Activated CD8-positive, alpha-beta T cell treated with anti-CD3 and anti-CD28 coated beads for 36 hours (primary cell): ENCODE data around the gene FAM53A. TPM values are rescaled to one million over a fixed set of nuclear protein-coding genes. Genes with fewer than 3 reads are reported as not detected.
"Not testable (repeated sequence)": the region's sequence is repeated elsewhere in the genome, so short reads cannot be mapped to it uniquely, and the experiment has no call there.

Experiments used
- ATAC-seq: fragments of 200-7000 bp; cut with Tn5 transposase; one replicate; pipeline ENCODE4 v1.10.0; 2021; ENCODE audit warnings: mild to moderate bottlenecking, moderate library complexity
- CTCF ChIA-PET: fragments of 350-600 bp; sonication (Branson Sonifier 250); formaldehyde crosslinking; loops from one replicate; lab custom pipeline; 2021; ENCODE audit warnings: antibody characterized with exemption; lab: Charles Lee
- POLR2A ChIA-PET: fragments of 350-600 bp; sonication (Branson Sonifier 250); formaldehyde crosslinking; loops from one replicate; lab custom pipeline; 2021; ENCODE audit warnings: antibody characterized with exemption; lab: Charles Lee
- DNase-seq: peaks from one replicate; pipeline ENCODE4 v3.0.0-alpha.2; 2020
- H3K27ac Mint-ChIP-seq: one replicate; pipeline ENCODE4 v1.8.0; 2021; ENCODE audit warnings: mild to moderate bottlenecking, mixed read lengths
- H3K27me3 Mint-ChIP-seq: one replicate; pipeline ENCODE4 v1.8.0; 2021; ENCODE audit warnings: mixed read lengths
- H3K36me3 Mint-ChIP-seq: one replicate; pipeline ENCODE4 v1.8.0; 2021; ENCODE audit warnings: low read depth, mixed read lengths
- H3K4me1 Mint-ChIP-seq: one replicate; pipeline ENCODE4 v1.8.0; 2021; ENCODE audit warnings: low read depth, mixed read lengths
- H3K4me3 Mint-ChIP-seq: one replicate; pipeline ENCODE4 v1.8.0; 2021; ENCODE audit warnings: mild to moderate bottlenecking, moderate library complexity, mixed read lengths
- H3K9me3 Mint-ChIP-seq: one replicate; pipeline ENCODE4 v1.8.0; 2021; ENCODE audit warnings: mixed read lengths
- CTCF ChIP-seq: fragments of 200-600 bp; IDR thresholded peaks from one replicate; pipeline ENCODE4 v1.8.0; 2022; ENCODE audit warnings: antibody characterized with exemption, mild to moderate bottlenecking
- intact Hi-C: fragments of 100-400 bp; cut with micrococcal nuclease; formaldehyde crosslinking; loops from one replicate; pipeline ENCODE4 v1.10.0; 2022
- total RNA-seq, 2 experiments: library from RNA; stranded (reverse); gene quantifications; one replicate each; pipeline ENCODE4 v1.2.3, GENCODE V29; 2021

FAM53A gene
- total RNA-seq, 2 experiments from 2014 or later: 1.2 to 1.8 TPM

- ChIA-PET POLR2A (no interaction called here), CTCF (interaction anchor here (1.0 kb wide), 1 partner anchor 13 kb away, joined by 3 read pairs; no protein-coding TSS in a partner anchor)
- no peak for TF ChIP-seq CTCF
- H3K9me3 Mint-ChIP-seq: no peaks in the 10 kb centered on the region
- no peak for ATAC-seq
- peaks cover under 1% of the 10 kb centered on the region for H3K4me1 Mint-ChIP-seq
- no peaks in the 10 kb centered on the region for H3K27me3 Mint-ChIP-seq
- no peak overlapping the region for H3K27ac Mint-ChIP-seq
- H3K4me3 Mint-ChIP-seq: no peak overlapping the region
- intact Hi-C loops: no loop called here
- no peaks in the 10 kb centered on the region for H3K36me3 Mint-ChIP-seq
- no peak for DNase-seq
Measured at GRCh38 chr4:1642196-1642951, 41.7 kb downstream of the FAM53A start.

GRCh38 chr4:1641671-1642070 lies 42.4 kb downstream of the FAM53A start:
- ATAC-seq (no peak), DNase-seq (no peak)
- ChIA-PET CTCF (interaction anchor here (1.0 kb wide), 1 partner anchor 12 kb away, joined by 3 read pairs; no protein-coding TSS in a partner anchor), POLR2A (no interaction called here)
- no peak for TF ChIP-seq CTCF
- Mint-ChIP-seq H3K4me1 (no peaks in the 10 kb centered on the region), H3K9me3 (no peaks in the 10 kb centered on the region), H3K36me3 (no peaks in the 10 kb centered on the region), H3K4me3 (no peak overlapping the region), H3K27me3 (no peaks in the 10 kb centered on the region), H3K27ac (no peak overlapping the region)
- intact Hi-C loops: no loop called here

GRCh38 chr4:1640716-1641503 lies 43.2 kb downstream of the FAM53A start:
- H3K27ac Mint-ChIP-seq, POLR2A ChIA-PET, H3K9me3 Mint-ChIP-seq, H3K27me3 Mint-ChIP-seq, H3K4me1 Mint-ChIP-seq, DNase-seq, intact Hi-C loops, H3K36me3 Mint-ChIP-seq, H3K4me3 Mint-ChIP-seq, ATAC-seq: not testable (repeated sequence)
- CTCF ChIA-PET: interaction anchor here (1.0 kb wide), 1 partner anchor 11 kb away, joined by 3 read pairs; no protein-coding TSS in a partner anchor

GRCh38 chr4:1640190-1640589 lies 43.9 kb downstream of the FAM53A start:
- H3K27me3 Mint-ChIP-seq: no peaks in the 10 kb centered on the region
- intact Hi-C loops: no loop called here
- CTCF ChIA-PET: no interaction called here
- ATAC-seq (no peak), DNase-seq (no peak)
- no peaks in the 10 kb centered on the region for H3K4me1 Mint-ChIP-seq
- H3K9me3 Mint-ChIP-seq: no peaks in the 10 kb centered on the region
- TF ChIP-seq CTCF: no peak
- no peak overlapping the region for H3K27ac Mint-ChIP-seq
- POLR2A ChIA-PET: no interaction called here
- no peak overlapping the region for H3K4me3 Mint-ChIP-seq
- no peaks in the 10 kb centered on the region for H3K36me3 Mint-ChIP-seq

GRCh38 chr4:1639299-1639868 lies 44.7 kb downstream of the FAM53A start:
- no peak for TF ChIP-seq CTCF
- Mint-ChIP-seq H3K27me3 (no peaks in the 10 kb centered on the region), H3K36me3 (no peaks in the 10 kb centered on the region), H3K9me3 (no peaks in the 10 kb centered on the region), H3K4me3 (no peak overlapping the region), H3K4me1 (no peaks in the 10 kb centered on the region), H3K27ac (no peak overlapping the region)
- DNase-seq (no peak), ATAC-seq (no peak)
- CTCF ChIA-PET: no interaction called here
- POLR2A ChIA-PET: no interaction called here
- intact Hi-C loops: no loop called here
